Left ventricle myocardium inferior (tissue), 1 donor: Measurements from ENCODE around the gene KMT2D. TPM values are rescaled to one million over a fixed set of nuclear protein-coding genes. Genes with fewer than 3 reads are reported as not detected.

Experiments
- DNase-seq: peaks from one replicate; pipeline ENCODE4 v3.0.0-alpha.2; 2020
- H3K27ac ChIP-seq: fragments of 200-600 bp; replicated peaks from 2 replicates; pipeline ENCODE4 v1.8.0; 2021
- H3K27me3 ChIP-seq: fragments of 200-600 bp; 2 replicates; pipeline ENCODE4 v1.8.0; 2021; ENCODE audit warnings: low read depth
- H3K36me3 ChIP-seq: fragments of 200-600 bp; 2 replicates; pipeline ENCODE4 v1.8.0; 2021
- H3K4me1 ChIP-seq: fragments of 200-600 bp; 2 replicates; pipeline ENCODE4 v1.8.0; 2021
- H3K4me3 ChIP-seq: fragments of 200-600 bp; 2 replicates; pipeline ENCODE4 v1.8.0; 2021; ENCODE audit warnings: mild to moderate bottlenecking, moderate library complexity
- H3K9me3 ChIP-seq: fragments of 200-600 bp; replicated peaks from 2 replicates; pipeline ENCODE4 v1.8.0; 2021
- CTCF ChIP-seq: fragments of 200-600 bp; IDR thresholded peaks from 2 replicates; pipeline ENCODE4 v1.8.0; 2021; ENCODE audit warnings: antibody characterized with exemption, mild to moderate bottlenecking, borderline replicate concordance
- intact Hi-C: fragments of 100-400 bp; cut with micrococcal nuclease; formaldehyde crosslinking; loops from one replicate; pipeline ENCODE4 v1.11.0; 2022
- long read RNA-seq: library from polyadenylated mRNA; unstranded; transcript quantifications from one replicate; pipeline ENCODE4 v2.0.0, GENCODE V29; 2021
- total RNA-seq: library from RNA; stranded (reverse); fragmentation: NEBNext Ultra II Directional; extraction: Animal tissue kit (Norgen Biotek cat#: 25700); gene quantifications from one replicate; pipeline ENCODE4 v1.2.1, GENCODE V29; 2021
- donor health status: DM: no; HTN: yes; CAD: no; lungs with severe emphysema.

KMT2D gene
- 38.5 TPM for total RNA-seq
- long read RNA-seq, partial matches to known transcripts, result 1 of 5 reads
- long read RNA-seq, other reads (novel, unspliced or antisense), result 4 of 5 reads

GRCh38 chr12:49060237-49061156 lies at the start of gene KMT2D:
Gene KMT2D, minus strand, starts transcription at chr12:49060794. Its CDS starts 5,470 bp downstream, at chr12:49055324.
- H3K9me3 ChIP-seq, result no peaks in the 10 kb centered on the region
- peak within 1 kb of the TSS; percentile 99 for H3K4me3 ChIP-seq
- peak within 1 kb of the TSS; percentile 100 for H3K27ac ChIP-seq
- intact Hi-C loops, result loop anchor here (10.0 kb wide), 1 partner anchor 64 kb away; no protein-coding TSS in a partner anchor
- TF ChIP-seq CTCF, result peak; percentile 56
- no peaks in the 10 kb centered on the region for H3K36me3 ChIP-seq
- peak; percentile 93 for DNase-seq
- H3K4me1 ChIP-seq, result peaks cover 66% of the 10 kb centered on the region
- H3K27me3 ChIP-seq, result no peaks in the 10 kb centered on the region

GRCh38 chr12:49109641-49110463 lies 49.3 kb upstream of the KMT2D start:
- intact Hi-C loops, result no loop called here
- Histone ChIP-seq H3K4me1 (peaks cover 64% of the 10 kb centered on the region), H3K9me3 (no peaks in the 10 kb centered on the region), H3K36me3 (peaks cover 13% of the 10 kb centered on the region), H3K4me3 (peak overlapping the region; percentile 100), H3K27ac (peak overlapping the region; percentile 100), H3K27me3 (no peaks in the 10 kb centered on the region)
- peak; percentile 30 for DNase-seq
- no peak for TF ChIP-seq CTCF

GRCh38 chr12:49108958-49109404 lies 48.4 kb upstream of the KMT2D start:
- no peaks in the 10 kb centered on the region for H3K27me3 ChIP-seq
- peaks cover 73% of the 10 kb centered on the region for H3K4me1 ChIP-seq
- peak overlapping the region; percentile 100 for H3K27ac ChIP-seq
- H3K9me3 ChIP-seq, result no peaks in the 10 kb centered on the region
- peak overlapping the region; percentile 100 for H3K4me3 ChIP-seq
- TF ChIP-seq CTCF, result no peak
- intact Hi-C loops, result no loop called here
- H3K36me3 ChIP-seq, result peaks cover 22% of the 10 kb centered on the region
- DNase-seq, result peak; percentile 50

- intact Hi-C loops, result no loop called here
- H3K4me1 ChIP-seq, result peaks cover 76% of the 10 kb centered on the region
These were observed 45.0 kb upstream of the KMT2D start for GRCh38 chr12:49105504-49106084.

More at GRCh38 chr12:49105504-49106084, 45.0 kb upstream of the KMT2D start:
- Histone ChIP-seq H3K27me3 (no peaks in the 10 kb centered on the region), H3K4me3 (no peak overlapping the region), H3K36me3 (peaks cover 56% of the 10 kb centered on the region), H3K27ac (peak overlapping the region; percentile 64), H3K9me3 (no peaks in the 10 kb centered on the region)
- DNase-seq, result peak; percentile 35
- no peak for TF ChIP-seq CTCF
